ENCODE measurements around the gene MIOX.

MIOX gene

DNA sequence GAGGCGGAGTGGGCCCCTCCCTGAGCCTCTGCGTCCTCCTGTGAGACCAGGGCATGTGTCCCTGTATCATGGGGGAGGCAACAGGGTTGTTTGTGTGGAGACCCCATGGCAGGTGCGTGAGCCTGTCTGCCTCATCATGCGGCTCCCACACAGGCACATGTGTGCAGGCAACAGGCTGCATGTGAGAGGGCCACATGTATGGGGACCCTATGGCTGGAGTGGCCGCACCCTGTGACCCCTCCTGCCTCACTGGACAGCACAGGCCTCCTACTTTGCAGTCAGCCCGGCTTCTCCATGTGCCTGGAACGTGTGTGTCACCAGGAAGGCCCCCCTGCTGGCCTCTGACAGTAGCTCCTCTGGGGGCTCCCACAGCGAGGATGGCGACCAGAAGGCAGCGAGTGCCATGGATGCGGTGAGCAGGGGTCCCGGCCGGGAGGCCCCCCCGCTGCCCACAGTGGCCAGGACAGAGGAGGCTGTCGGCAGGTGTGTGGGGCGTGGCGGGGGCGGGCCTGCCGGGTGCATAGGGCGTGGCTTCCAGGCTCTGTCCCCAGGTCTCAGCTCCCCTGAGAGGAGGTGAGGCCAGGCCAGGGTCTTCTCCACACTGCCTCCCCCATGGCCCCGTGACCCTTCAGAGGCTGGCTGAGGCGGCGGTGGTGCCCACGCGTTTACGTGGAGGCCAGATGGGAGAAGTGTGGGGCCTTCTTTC, 46.0 kb upstream of the MIOX start:
- peak; percentile 12 for DNase-seq (ENCODE audit: extremely low read depth, insufficient read length)
- TF ChIP-seq, protein P1, sequence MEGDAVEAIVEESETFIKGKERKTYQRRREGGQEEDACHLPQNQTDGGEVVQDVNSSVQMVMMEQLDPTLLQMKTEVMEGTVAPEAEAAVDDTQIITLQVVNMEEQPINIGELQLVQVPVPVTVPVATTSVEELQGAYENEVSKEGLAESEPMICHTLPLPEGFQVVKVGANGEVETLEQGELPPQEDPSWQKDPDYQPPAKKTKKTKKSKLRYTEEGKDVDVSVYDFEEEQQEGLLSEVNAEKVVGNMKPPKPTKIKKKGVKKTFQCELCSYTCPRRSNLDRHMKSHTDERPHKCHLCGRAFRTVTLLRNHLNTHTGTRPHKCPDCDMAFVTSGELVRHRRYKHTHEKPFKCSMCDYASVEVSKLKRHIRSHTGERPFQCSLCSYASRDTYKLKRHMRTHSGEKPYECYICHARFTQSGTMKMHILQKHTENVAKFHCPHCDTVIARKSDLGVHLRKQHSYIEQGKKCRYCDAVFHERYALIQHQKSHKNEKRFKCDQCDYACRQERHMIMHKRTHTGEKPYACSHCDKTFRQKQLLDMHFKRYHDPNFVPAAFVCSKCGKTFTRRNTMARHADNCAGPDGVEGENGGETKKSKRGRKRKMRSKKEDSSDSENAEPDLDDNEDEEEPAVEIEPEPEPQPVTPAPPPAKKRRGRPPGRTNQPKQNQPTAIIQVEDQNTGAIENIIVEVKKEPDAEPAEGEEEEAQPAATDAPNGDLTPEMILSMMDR (IDR thresholded peaks at IDR 0.05; ENCODE audit: insufficient read depth, low read length, poor library complexity, severe bottlenecking): no peak
- Histone ChIP-seq H3K36me3 (ENCODE audit: control insufficient read depth, insufficient read depth, low read length) (peaks cover 49% of the 10 kb centered on the region), H3K4me3 (replicated peaks; ENCODE audit: low read depth, low read length) (no peak overlapping the region), H3K27me3 (replicated peaks; ENCODE audit: control insufficient read depth, insufficient read depth, low read length) (no peaks in the 10 kb centered on the region)

DNA sequence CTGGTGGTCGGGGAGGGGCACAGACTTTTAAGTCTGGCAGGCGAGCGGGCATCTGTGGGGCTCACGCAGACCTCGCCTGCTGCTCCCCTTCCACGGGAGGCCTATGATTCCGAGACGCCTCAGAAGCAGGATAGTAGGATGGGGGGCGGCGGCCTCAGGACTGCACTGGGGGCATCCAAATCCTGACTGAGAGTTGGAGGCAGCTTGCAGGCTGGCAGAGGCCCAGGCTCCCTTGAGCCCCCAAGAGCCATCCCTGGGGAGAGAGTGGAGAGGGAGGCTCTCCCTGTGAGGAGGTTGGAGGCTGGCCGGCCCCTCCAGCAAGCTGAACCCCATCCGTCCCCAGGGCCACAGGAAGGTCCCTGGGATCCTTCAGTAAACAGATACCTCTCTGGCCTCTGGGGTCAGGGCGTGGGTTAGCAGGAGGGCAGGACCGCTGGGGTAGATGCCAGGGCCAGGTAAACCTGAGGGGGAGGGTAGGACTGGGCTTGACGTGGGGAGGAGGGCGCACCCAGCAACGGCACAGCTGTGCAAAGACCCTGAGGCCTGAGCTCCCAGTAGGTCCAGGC, 45.1 kb upstream of the MIOX start:
- Histone ChIP-seq H3K27me3 (replicated peaks; ENCODE audit: control insufficient read depth, insufficient read depth, low read length) (no peaks in the 10 kb centered on the region), H3K4me3 (replicated peaks; ENCODE audit: low read depth, low read length) (no peak overlapping the region), H3K36me3 (ENCODE audit: control insufficient read depth, insufficient read depth, low read length) (peaks cover 49% of the 10 kb centered on the region)
- peak; percentile 6 for DNase-seq (ENCODE audit: extremely low read depth, insufficient read length)
- TF ChIP-seq, protein P1 (IDR thresholded peaks at IDR 0.05; ENCODE audit: insufficient read depth, low read length, poor library complexity, severe bottlenecking): no peak

DNA sequence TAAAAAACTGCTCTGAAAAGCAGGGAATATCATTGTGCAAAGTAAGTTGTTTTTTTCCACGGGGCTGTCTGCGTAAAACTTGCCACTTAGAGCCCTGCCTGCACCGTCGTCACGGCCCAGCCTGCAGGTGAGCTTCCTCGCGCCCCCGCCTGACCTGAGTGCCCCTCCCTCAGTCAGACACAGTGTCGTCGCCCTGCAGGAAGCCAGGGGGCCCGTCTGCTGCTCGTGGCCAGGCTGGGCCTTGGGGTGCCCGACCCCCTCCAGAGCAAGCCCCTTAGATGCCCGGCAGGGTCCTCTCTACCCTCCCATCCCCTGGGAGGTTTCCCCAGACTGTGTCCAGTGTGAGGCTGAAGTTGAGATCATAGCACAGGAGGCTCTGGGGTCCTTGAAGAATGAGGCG, 43.5 kb upstream of the MIOX start:
- H3K4me3 ChIP-seq (replicated peaks; ENCODE audit: low read depth, low read length): no peak overlapping the region
- TF ChIP-seq, protein P1 (IDR thresholded peaks at IDR 0.05; ENCODE audit: insufficient read depth, low read length, poor library complexity, severe bottlenecking): no peak
- H3K36me3 ChIP-seq (ENCODE audit: control insufficient read depth, insufficient read depth, low read length): peaks cover 47% of the 10 kb centered on the region

DNA sequence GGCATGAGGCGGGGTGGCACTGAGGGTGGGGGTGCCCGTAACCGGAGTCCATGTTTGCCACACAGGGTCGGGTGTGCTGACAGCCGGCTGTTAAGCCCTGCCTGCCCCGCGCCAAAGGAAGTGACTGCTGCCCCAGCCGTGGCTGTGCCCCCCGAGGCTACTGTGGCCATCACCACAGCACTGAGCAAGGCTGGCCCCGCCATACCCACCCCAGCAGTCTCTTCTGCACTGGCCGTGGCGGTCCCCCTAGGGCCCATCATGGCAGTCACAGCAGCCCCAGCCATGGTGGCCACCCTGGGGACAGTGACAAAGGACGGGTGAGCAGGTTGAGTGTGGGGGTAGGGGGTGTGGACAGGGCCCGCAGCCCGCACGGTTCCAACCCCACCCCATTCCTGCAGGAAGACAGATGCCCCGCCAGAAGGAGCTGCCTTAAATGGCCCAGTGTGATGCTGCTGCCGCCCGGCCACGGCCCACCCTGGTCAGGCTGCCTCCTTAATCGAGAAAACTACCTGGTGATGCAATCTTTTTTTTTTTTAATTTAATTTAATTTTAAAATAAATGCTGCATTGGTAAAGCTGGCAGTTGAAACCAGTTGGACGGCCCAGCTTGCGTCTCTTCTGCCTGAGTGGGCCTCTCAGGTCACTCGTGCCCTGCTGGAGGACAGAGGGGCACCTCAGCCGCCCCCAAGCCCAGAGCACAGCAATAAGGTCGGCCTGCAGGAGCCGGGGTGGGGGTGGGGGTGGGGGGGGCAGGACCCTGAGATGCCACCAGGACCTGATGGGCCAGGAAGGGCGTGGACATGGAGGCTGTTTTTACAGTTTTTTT, 42.6 kb upstream of the MIOX start:
- Histone ChIP-seq H3K36me3 (ENCODE audit: control insufficient read depth, insufficient read depth, low read length) (peaks cover 42% of the 10 kb centered on the region), H3K27me3 (replicated peaks; ENCODE audit: control insufficient read depth, insufficient read depth, low read length) (no peaks in the 10 kb centered on the region), H3K4me3 (replicated peaks; ENCODE audit: low read depth, low read length) (no peak overlapping the region)
- TF ChIP-seq, protein P1 (IDR thresholded peaks at IDR 0.05; ENCODE audit: insufficient read depth, low read length, poor library complexity, severe bottlenecking): no peak
- DNase-seq (ENCODE audit: extremely low read depth, insufficient read length): no peak

More for the DNA sequence above, 43.5 kb upstream of the MIOX start:
- no peaks in the 10 kb centered on the region for H3K27me3 ChIP-seq (replicated peaks; ENCODE audit: control insufficient read depth, insufficient read depth, low read length)
- DNase-seq (ENCODE audit: extremely low read depth, insufficient read length): no peak

DNA sequence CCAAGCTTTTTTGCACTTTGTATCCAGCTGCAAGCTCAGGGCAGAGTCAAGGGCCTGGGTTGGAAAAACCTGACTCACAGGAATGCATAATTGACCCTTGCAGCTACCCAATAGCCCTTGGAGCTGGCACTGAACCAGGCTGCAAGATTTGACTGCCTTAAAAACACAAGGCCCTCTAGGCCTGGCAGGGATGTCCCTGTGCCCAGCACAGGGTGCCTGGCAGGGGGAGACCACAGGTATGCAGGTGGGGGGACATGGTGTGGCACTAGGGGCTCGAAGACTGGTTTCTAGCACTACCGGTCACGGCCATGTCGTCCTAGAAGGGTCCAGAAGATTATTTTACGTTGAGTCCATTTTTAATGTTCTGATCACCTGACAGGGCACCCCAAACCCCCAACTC, 42.0 kb upstream of the MIOX start:
- TF ChIP-seq, protein P1 (IDR thresholded peaks at IDR 0.05; ENCODE audit: insufficient read depth, low read length, poor library complexity, severe bottlenecking): no peak
- H3K27me3 ChIP-seq (replicated peaks; ENCODE audit: control insufficient read depth, insufficient read depth, low read length): no peaks in the 10 kb centered on the region
- H3K36me3 ChIP-seq (ENCODE audit: control insufficient read depth, insufficient read depth, low read length): peaks cover 41% of the 10 kb centered on the region
- no peak for DNase-seq (ENCODE audit: extremely low read depth, insufficient read length)
- no peak overlapping the region for H3K4me3 ChIP-seq (replicated peaks; ENCODE audit: low read depth, low read length)

Measured in GM06990 (cell line).